ENCODE measurements around the gene SNRK. TPM values are rescaled to one million over a fixed set of nuclear protein-coding genes. Genes with fewer than 3 reads are reported as not detected.

The SNRK gene
- total and polyA plus RNA-seq, 9 of the 15 experiments (the other 6 are each of a cell fraction or from before 2014, with no cell fraction given): 1.7 to 12.3 (median 7.3) TPM

DNA sequence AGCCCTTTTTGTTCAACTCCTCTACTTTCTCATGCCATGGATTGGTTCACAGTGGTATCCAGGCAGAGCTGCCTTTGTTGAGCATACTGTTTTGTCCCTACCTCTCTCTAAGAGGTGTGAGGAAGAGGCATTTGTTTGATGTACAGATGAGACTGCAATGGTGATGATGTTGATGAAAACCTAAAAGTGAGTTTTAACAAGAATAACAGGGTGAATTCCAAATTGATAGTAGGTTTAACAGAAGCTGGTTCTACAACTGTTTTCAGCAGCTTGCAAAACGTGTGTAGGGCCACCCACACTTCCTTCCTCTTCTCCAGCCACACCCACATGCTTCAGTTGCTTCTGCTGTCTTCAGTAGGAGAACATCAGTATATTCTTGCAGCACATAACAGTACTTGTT lies 10.2 kb downstream of the SNRK start:
- H3K36me3 ChIP-seq (ENCODE audit: control insufficient read depth, insufficient read depth, low read length): no peaks in the 10 kb centered on the region
- peak; percentile 51 for FAIRE-seq
- no peaks in the 10 kb centered on the region for H3K27me3 ChIP-seq (ENCODE audit: control insufficient read depth in 2 of 2, insufficient read depth in 2 of 2, low read length in 2 of 2)
- TF ChIP-seq ZFP30 (CRISPR knock-in tag; IDR thresholded peaks at IDR 0.05; ENCODE audit: borderline replicate concordance): no peak
- TF ChIP-seq ZNF699 (CRISPR knock-in tag; IDR thresholded peaks at IDR 0.05; ENCODE audit: insufficient replicate concordance): no peak
- TF ChIP-seq NRF1 (conservative IDR thresholded peaks at IDR 0.05 in 1 of 2, IDR thresholded peaks at IDR 0.05 in 1 of 2): no peak
- TF ChIP-seq, protein P1, sequence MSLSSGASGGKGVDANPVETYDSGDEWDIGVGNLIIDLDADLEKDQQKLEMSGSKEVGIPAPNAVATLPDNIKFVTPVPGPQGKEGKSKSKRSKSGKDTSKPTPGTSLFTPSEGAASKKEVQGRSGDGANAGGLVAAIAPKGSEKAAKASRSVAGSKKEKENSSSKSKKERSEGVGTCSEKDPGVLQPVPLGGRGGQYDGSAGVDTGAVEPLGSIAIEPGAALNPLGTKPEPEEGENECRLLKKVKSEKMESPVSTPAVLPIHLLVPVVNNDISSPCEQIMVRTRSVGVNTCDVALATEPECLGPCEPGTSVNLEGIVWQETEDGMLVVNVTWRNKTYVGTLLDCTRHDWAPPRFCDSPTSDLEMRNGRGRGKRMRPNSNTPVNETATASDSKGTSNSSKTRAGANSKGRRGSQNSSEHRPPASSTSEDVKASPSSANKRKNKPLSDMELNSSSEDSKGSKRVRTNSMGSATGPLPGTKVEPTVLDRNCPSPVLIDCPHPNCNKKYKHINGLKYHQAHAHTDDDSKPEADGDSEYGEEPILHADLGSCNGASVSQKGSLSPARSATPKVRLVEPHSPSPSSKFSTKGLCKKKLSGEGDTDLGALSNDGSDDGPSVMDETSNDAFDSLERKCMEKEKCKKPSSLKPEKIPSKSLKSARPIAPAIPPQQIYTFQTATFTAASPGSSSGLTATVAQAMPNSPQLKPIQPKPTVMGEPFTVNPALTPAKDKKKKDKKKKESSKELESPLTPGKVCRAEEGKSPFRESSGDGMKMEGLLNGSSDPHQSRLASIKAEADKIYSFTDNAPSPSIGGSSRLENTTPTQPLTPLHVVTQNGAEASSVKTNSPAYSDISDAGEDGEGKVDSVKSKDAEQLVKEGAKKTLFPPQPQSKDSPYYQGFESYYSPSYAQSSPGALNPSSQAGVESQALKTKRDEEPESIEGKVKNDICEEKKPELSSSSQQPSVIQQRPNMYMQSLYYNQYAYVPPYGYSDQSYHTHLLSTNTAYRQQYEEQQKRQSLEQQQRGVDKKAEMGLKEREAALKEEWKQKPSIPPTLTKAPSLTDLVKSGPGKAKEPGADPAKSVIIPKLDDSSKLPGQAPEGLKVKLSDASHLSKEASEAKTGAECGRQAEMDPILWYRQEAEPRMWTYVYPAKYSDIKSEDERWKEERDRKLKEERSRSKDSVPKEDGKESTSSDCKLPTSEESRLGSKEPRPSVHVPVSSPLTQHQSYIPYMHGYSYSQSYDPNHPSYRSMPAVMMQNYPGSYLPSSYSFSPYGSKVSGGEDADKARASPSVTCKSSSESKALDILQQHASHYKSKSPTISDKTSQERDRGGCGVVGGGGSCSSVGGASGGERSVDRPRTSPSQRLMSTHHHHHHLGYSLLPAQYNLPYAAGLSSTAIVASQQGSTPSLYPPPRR (CRISPR knock-in tag; IDR thresholded peaks at IDR 0.05; ENCODE audit: borderline replicate concordance): no peak
- TF ChIP-seq HDGF (IDR thresholded peaks at IDR 0.05): no peak
- peak; percentile 67; the same call in 1 of the 2 replicates for TF ChIP-seq SPI1 (IDR thresholded peaks at IDR 0.05; ENCODE audit: borderline replicate concordance, low read depth, low read length)
- H3K79me2 ChIP-seq (ENCODE audit: control insufficient read depth, insufficient read depth, low read length): peaks cover 32% of the 10 kb centered on the region
- no peak overlapping the region for H3K9ac ChIP-seq (ENCODE audit: insufficient read depth in 1 of 2, low read depth in 2 of 2, low read length in 2 of 2)
- ATAC-seq: peak; percentile 83
- intact Hi-C loops (cut with micrococcal nuclease) (no loop called here), in situ Hi-C loops (cut with MboI) (no loop called here)
- WGBS (ENCODE audit: insufficient coverage, low coverage, missing lambda C conversion rate): 0% methylated on average over 1 of the region's 1 CpG
- no TSS peak for BruUV-seq (replicated peaks)
- H3K9me1 ChIP-seq (ENCODE audit: control insufficient read depth, insufficient read depth, low read length): no peaks in the 10 kb centered on the region
- ChIA-PET POLR2A (interaction anchor here (0.6 to 1.9 kb wide), 5 partner anchors 10 to 276 kb away, joined by 3 to 10 read pairs (median 3); partner anchors contain the start of gene SNRK), CTCF (ENCODE audit: low intra/inter-chr PET ratio) (no interaction called here)
- H3K4me3 ChIP-seq: no peak overlapping the region
- peak overlapping the region; percentile 40; the same call in 1 of the 2 replicates for H3K4me2 ChIP-seq (ENCODE audit: insufficient read depth, low read length)
- peaks cover 0 to 6% of the 10 kb centered on the region in 2 experiments; a peak in 2 of 5 replicates for H3K4me1 ChIP-seq (replicated peaks in 1 of 2; ENCODE audit: control insufficient read depth in 2 of 2, insufficient read depth in 2 of 2, low read length in 2 of 2)
- peaks cover 10% of the 10 kb centered on the region; the same call in 1 of the 2 replicates for H4K20me1 ChIP-seq (replicated peaks; ENCODE audit: control insufficient read depth, insufficient read depth, low read length)
- H2AFZ ChIP-seq (ENCODE audit: low read depth, low read length): peak overlapping the region; percentile 62; the same call in 1 of the 2 replicates
- H3K27ac ChIP-seq (ENCODE audit: extremely low read depth, low read depth, low read length): no peak overlapping the region
- no peaks in the 10 kb centered on the region for H3K9me3 ChIP-seq (replicated peaks; ENCODE audit: control insufficient read depth, insufficient read depth, low read depth, low read length)
- DNase-seq (ENCODE audit: extremely low read depth in 1 of 4, low spot score in 3 of 4): peak in 3 of 4 experiments; percentile 5 to 37 (median 13)

Measured in K562 (cell line).